Calu3 (cell line): ENCODE measurements around the gene SPOCD1. TPM values are rescaled to one million over a fixed set of nuclear protein-coding genes. Genes with fewer than 3 reads are reported as not detected.

Experiments used
- BruUV-seq: library from RNA; stranded (reverse); fragments of 400-500 nt; replicated peaks from 2 replicates; lab custom pipeline; 2021; lab: Mats Ljungman, UMichigan
- CTCF ChIA-PET: fragments of 300-600 bp; sonication (Branson Sonifier 250); formaldehyde crosslinking; loops from one replicate; lab custom pipeline; 2022; ENCODE audit warnings: antibody characterized with exemption; lab: Charles Lee
- DNase-seq: peaks from one replicate; pipeline ENCODE4 v3.0.0; 2022
- H3K27ac Mint-ChIP-seq: one replicate; pipeline ENCODE4 v1.8.0; 2022; ENCODE audit warnings: mixed read lengths; ENCODE audit not compliant: unreplicated experiment
- H3K27me3 Mint-ChIP-seq: one replicate; pipeline ENCODE4 v1.8.0; 2022; ENCODE audit warnings: mixed read lengths; ENCODE audit not compliant: unreplicated experiment
- H3K36me3 Mint-ChIP-seq: one replicate; pipeline ENCODE4 v1.8.0; 2022; ENCODE audit warnings: mild to moderate bottlenecking, moderate library complexity, mixed read lengths; ENCODE audit not compliant: insufficient read depth, unreplicated experiment
- H3K4me1 Mint-ChIP-seq: one replicate; pipeline ENCODE4 v1.8.0; 2022; ENCODE audit warnings: mild to moderate bottlenecking, low read depth, mixed read lengths; ENCODE audit not compliant: unreplicated experiment
- H3K4me3 Mint-ChIP-seq: one replicate; pipeline ENCODE4 v1.8.0; 2022; ENCODE audit warnings: mild to moderate bottlenecking, low read depth, moderate library complexity, mixed read lengths; ENCODE audit not compliant: unreplicated experiment
- H3K9me3 Mint-ChIP-seq: one replicate; pipeline ENCODE4 v1.8.0; 2022; ENCODE audit warnings: low read depth, mixed read lengths; ENCODE audit not compliant: unreplicated experiment
- CTCF ChIP-seq: fragments of 200-600 bp; IDR thresholded peaks from one replicate; pipeline ENCODE4 v1.8.0; 2022; ENCODE audit warnings: antibody characterized with exemption; ENCODE audit not compliant: unreplicated experiment
- intact Hi-C: fragments of 100-400 bp; cut with micrococcal nuclease; formaldehyde crosslinking; loops from one replicate; pipeline ENCODE4 v1.10.0; 2022; ENCODE audit not compliant: unreplicated experiment
- total RNA-seq: library from RNA; stranded (reverse); gene quantifications from 2 replicates; pipeline ENCODE4 v1.2.3, GENCODE V29; 2022

Gene SPOCD1
- total RNA-seq, 1 experiment from 2014 or later = 6.3 TPM

GRCh38 chr1:31781138-31781755, 34.6 kb downstream of the SPOCD1 start:
- peaks cover 3% of the 10 kb centered on the region for H3K36me3 Mint-ChIP-seq
- TF ChIP-seq CTCF = no peak
- no peak for DNase-seq
- H3K27me3 Mint-ChIP-seq = peaks cover 30% of the 10 kb centered on the region
- CTCF ChIA-PET = no interaction called here
- H3K9me3 Mint-ChIP-seq = no peaks in the 10 kb centered on the region
- intact Hi-C loops = no loop called here
- H3K4me3 Mint-ChIP-seq = no peak overlapping the region
- H3K4me1 Mint-ChIP-seq = no peaks in the 10 kb centered on the region
- BruUV-seq = no TSS peak
- H3K27ac Mint-ChIP-seq = no peak overlapping the region

GRCh38 chr1:31780632-31781031, 35.2 kb downstream of the SPOCD1 start:
- CTCF ChIA-PET = no interaction called here
- Mint-ChIP-seq H3K4me1 (no peaks in the 10 kb centered on the region), H3K27me3 (peaks cover 36% of the 10 kb centered on the region), H3K4me3 (no peak overlapping the region), H3K36me3 (peaks cover 3% of the 10 kb centered on the region), H3K9me3 (no peaks in the 10 kb centered on the region), H3K27ac (no peak overlapping the region)
- no peak for TF ChIP-seq CTCF
- intact Hi-C loops = no loop called here
- DNase-seq = no peak
- no TSS peak for BruUV-seq

- peaks cover 45% of the 10 kb centered on the region for H3K27me3 Mint-ChIP-seq
- no peak for TF ChIP-seq CTCF
- BruUV-seq = no TSS peak
- intact Hi-C loops = no loop called here
- H3K9me3 Mint-ChIP-seq = no peaks in the 10 kb centered on the region
- H3K4me1 Mint-ChIP-seq = no peaks in the 10 kb centered on the region
- DNase-seq = no peak
- CTCF ChIA-PET = interaction anchor here (0.7 kb wide), 2 partner anchors 24 to 368 kb away, joined by 6 read pairs; no protein-coding TSS in a partner anchor
- H3K27ac Mint-ChIP-seq = no peak overlapping the region
- peaks cover 3% of the 10 kb centered on the region for H3K36me3 Mint-ChIP-seq
- H3K4me3 Mint-ChIP-seq = no peak overlapping the region
Observed at GRCh38 chr1:31779687-31780086, 36.1 kb downstream of the SPOCD1 start.

- peaks cover 3% of the 10 kb centered on the region for H3K36me3 Mint-ChIP-seq
Observed at GRCh38 chr1:31778763-31779488, 36.9 kb downstream of the SPOCD1 start.

More at GRCh38 chr1:31778763-31779488, 36.9 kb downstream of the SPOCD1 start:
- H3K4me3 Mint-ChIP-seq = no peak overlapping the region
- H3K27ac Mint-ChIP-seq = no peak overlapping the region
- no peak for DNase-seq
- CTCF ChIA-PET = interaction anchor here (0.7 to 0.9 kb wide), 3 partner anchors 10 to 367 kb away, joined by 3 to 6 read pairs (median 6); no protein-coding TSS in a partner anchor
- TF ChIP-seq CTCF = no peak
- intact Hi-C loops = no loop called here
- no peaks in the 10 kb centered on the region for H3K4me1 Mint-ChIP-seq
- no peaks in the 10 kb centered on the region for H3K9me3 Mint-ChIP-seq
- peaks cover 53% of the 10 kb centered on the region for H3K27me3 Mint-ChIP-seq
- no TSS peak for BruUV-seq
